Heart left ventricle (tissue), 13 donors: ENCODE data around the gene CD244.

Experiments
- POLR2A ChIP-seq, 2 donors: fragments of 450-650 bp; IDR thresholded peaks; one replicate each; pipeline ENCODE4 v1.6.1; 2017; ENCODE audit warnings: antibody characterized with exemption in 2 of 2, mild to moderate bottlenecking in 2 of 2, moderate library complexity in 2 of 2
- TF ChIP-seq, protein P1 (sequence below), 12 donors: fragments of 200-600 bp; sonication (generic) in 4 of 12; IDR thresholded peaks; one replicate each; pipeline versions ENCODE4 v1.5.0 to v1.8.0; 2018 to 2022; ENCODE audit warnings: antibody characterized with exemption in 12 of 12, mild to moderate bottlenecking in 5 of 12
- donor health status: ischemic (EF 13 %, LVEDD 7.1; RV severe dilation, severe dysfunction).
- donor health status: DM: no; HTN: yes; CAD: no.
- donor health status: DM: no; HTN: no; CAD: no.
- donor health status: ischemic (EF 25% LVEDD 6.9; RV normal size, moderate dysfunction).
- donor health status: ischemic (EF 25% LVEDD 5.7; RV mildly dilated, moderate dysfunction).
- donor health status: ischemic (EF 35%, LVEDD 5.7; RV mildly dilated, moderate dysfunction).
- donor health status: nonischemic (EF 11% LVEDD 7.7; RV severe dilation, severe dysfunction).
- donor health status: DM: yes; HTN: yes; CAD: no.
- donor health status: PGD.
- donor health status: ischemic (EF 29% LVEDD 5.4; RV normal size, mild dysfunction).
- donor health status: nonischemic (EF 23%, LVEDD 6.1; RV moderate dilation, normal function).

DNA sequence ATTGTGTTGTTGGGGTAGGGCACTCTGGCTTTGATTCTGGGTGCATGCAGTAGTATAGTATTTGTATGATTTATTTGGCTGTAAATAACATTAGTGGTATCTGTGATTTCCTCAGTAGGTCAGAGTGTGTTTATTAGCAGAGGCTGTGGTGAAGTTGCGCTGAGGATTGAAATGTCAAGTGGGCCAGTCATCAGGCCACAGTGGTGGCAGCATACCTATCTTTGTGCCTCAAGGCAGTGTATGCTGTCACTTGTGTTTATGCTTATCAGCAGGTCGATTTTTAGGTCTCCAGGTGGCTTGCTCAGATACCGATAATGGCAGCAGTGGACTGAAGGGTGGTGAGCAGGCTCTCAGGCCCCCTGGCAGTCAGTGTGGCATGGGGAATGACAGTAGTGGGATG is 55.4 kb downstream of the CD244 start:
- TF ChIP-seq, protein P1, sequence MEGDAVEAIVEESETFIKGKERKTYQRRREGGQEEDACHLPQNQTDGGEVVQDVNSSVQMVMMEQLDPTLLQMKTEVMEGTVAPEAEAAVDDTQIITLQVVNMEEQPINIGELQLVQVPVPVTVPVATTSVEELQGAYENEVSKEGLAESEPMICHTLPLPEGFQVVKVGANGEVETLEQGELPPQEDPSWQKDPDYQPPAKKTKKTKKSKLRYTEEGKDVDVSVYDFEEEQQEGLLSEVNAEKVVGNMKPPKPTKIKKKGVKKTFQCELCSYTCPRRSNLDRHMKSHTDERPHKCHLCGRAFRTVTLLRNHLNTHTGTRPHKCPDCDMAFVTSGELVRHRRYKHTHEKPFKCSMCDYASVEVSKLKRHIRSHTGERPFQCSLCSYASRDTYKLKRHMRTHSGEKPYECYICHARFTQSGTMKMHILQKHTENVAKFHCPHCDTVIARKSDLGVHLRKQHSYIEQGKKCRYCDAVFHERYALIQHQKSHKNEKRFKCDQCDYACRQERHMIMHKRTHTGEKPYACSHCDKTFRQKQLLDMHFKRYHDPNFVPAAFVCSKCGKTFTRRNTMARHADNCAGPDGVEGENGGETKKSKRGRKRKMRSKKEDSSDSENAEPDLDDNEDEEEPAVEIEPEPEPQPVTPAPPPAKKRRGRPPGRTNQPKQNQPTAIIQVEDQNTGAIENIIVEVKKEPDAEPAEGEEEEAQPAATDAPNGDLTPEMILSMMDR (IDR thresholded peaks at IDR 0.05), result no peak
- TF ChIP-seq POLR2A (IDR thresholded peaks at IDR 0.05), result no peak
